K562 (cell line): ENCODE data around the gene AIRE. TPM values are rescaled to one million over a fixed set of nuclear protein-coding genes. Genes with fewer than 3 reads are reported as not detected.

Experiments
- ATAC-seq: fragments of 200-7000 bp; cut with Tn5 transposase; 3 replicates; pipeline ENCODE4 v1.9.1; 2020; ENCODE audit warnings: moderate library complexity
- BruUV-seq: library from RNA; stranded (reverse); fragments of 400-500 nt; replicated peaks from 2 replicates; lab custom pipeline; 2021; lab: Mats Ljungman, UMichigan
- CTCF ChIA-PET: fragments of 300-600 bp; formaldehyde crosslinking; extraction: SDS; loops from one replicate; lab custom pipeline; 2021; ENCODE audit warnings: low intra/inter-chr PET ratio; lab: Yijun Ruan, JAX
- POLR2A ChIA-PET: fragments of 300-600, 350-650 bp; sonication (Branson Sonifier 250); formaldehyde crosslinking; extraction: SDS; loops from one replicate; lab custom pipeline; 2021; ENCODE audit warnings: antibody characterized with exemption, inconsistent platforms; lab: Yijun Ruan, JAX
- DNase-seq, 4 experiments: peaks; one replicate each; pipeline versions ENCODE4 v3.0.0 to v3.0.0-alpha.2; 2011 to 2018; ENCODE audit warnings: low spot score in 3 of 4, mixed read lengths in 3 of 4; ENCODE audit errors: extremely low read depth in 1 of 4
- FAIRE-seq: peaks from 2 replicates; lab custom pipeline; 2011; peaks lifted over from hg19 to GRCh38; lab: Jason Lieb, UNC
- H2AFZ ChIP-seq: 2 replicates; pipeline ENCODE4 v1.6.0; 2011; ENCODE audit warnings: low read depth, low read length, control low read depth, inconsistent platforms
- H3K27ac ChIP-seq: fragments of 200-600 bp; 3 replicates; pipeline ENCODE4 v1.8.0; 2011; ENCODE audit warnings: low read depth, mild to moderate bottlenecking, control low read depth, inconsistent platforms, low read length, moderate library complexity, mixed read lengths; ENCODE audit errors: extremely low read depth
- H3K27me3 ChIP-seq, 2 experiments: fragments of 300-600 bp in 1 of 2; 2 replicates in 1 of 2; 3 replicates in 1 of 2; pipeline versions ENCODE4 v1.6.0 to v1.8.0; 2011; ENCODE audit warnings: inconsistent platforms in 2 of 2, low read length in 2 of 2, mild to moderate bottlenecking in 1 of 2, mixed read lengths in 1 of 2, moderate library complexity in 1 of 2; ENCODE audit not compliant: control insufficient read depth in 2 of 2, insufficient read depth in 2 of 2
- H3K36me3 ChIP-seq: fragments of 300-600 bp; 3 replicates; pipeline ENCODE4 v1.8.0; 2011; ENCODE audit warnings: mild to moderate bottlenecking, low read length, inconsistent platforms; ENCODE audit not compliant: control insufficient read depth, insufficient read depth
- H3K4me1 ChIP-seq, 2 experiments: fragments of 200-600 bp in 1 of 2; replicated peaks in 1 of 2; 2 replicates in 1 of 2; 3 replicates in 1 of 2; pipeline versions ENCODE4 v1.5.1 to v1.8.0; 2011; ENCODE audit warnings: inconsistent platforms in 2 of 2, low read length in 2 of 2, mild to moderate bottlenecking in 1 of 2, mixed read lengths in 1 of 2, moderate library complexity in 1 of 2; ENCODE audit not compliant: control insufficient read depth in 2 of 2, insufficient read depth in 2 of 2
- H3K4me2 ChIP-seq: 2 replicates; pipeline ENCODE4 v1.6.1; 2011; ENCODE audit warnings: low read length, control low read depth, inconsistent platforms, mixed read lengths; ENCODE audit not compliant: insufficient read depth
- H3K4me3 ChIP-seq: fragments of 200-600 bp; sonication (generic), shearing (Covaris generic); 2 replicates; pipeline ENCODE4 v1.5.1; 2016; ENCODE audit warnings: control low read depth, inconsistent platforms
- H3K79me2 ChIP-seq: fragments of 200-600 bp; 3 replicates; pipeline ENCODE4 v1.8.0; 2011; ENCODE audit warnings: low read length, inconsistent platforms; ENCODE audit not compliant: control insufficient read depth, insufficient read depth
- H3K9ac ChIP-seq, 2 experiments: 2 replicates each; pipeline versions ENCODE4 v1.6.0 to v1.6.1; 2011; ENCODE audit warnings: low read depth in 2 of 2, low read length in 2 of 2, control low read depth in 1 of 2, inconsistent platforms in 1 of 2, mild to moderate bottlenecking in 1 of 2, mixed read lengths in 1 of 2; ENCODE audit not compliant: insufficient read depth in 1 of 2
- H3K9me1 ChIP-seq: one replicate; pipeline ENCODE4 v1.6.0; 2011; ENCODE audit warnings: inconsistent platforms, mild to moderate bottlenecking, low read length, moderate library complexity; ENCODE audit not compliant: control insufficient read depth, insufficient read depth
- H3K9me3 ChIP-seq: replicated peaks from 2 replicates; pipeline ENCODE4 v1.5.1; 2011; ENCODE audit warnings: low read depth, low read length, inconsistent platforms; ENCODE audit not compliant: control insufficient read depth, insufficient read depth
- H4K20me1 ChIP-seq: replicated peaks from 2 replicates; pipeline ENCODE4 v1.6.1; 2011; ENCODE audit warnings: low read length, inconsistent platforms, mixed read lengths; ENCODE audit not compliant: control insufficient read depth, insufficient read depth
- BCOR ChIP-seq: fragments of 450-650 bp; IDR thresholded peaks from 2 replicates; pipeline ENCODE4 v1.6.1; 2016
- GATA2 ChIP-seq: sonication (generic); formaldehyde crosslinking; IDR thresholded peaks from 2 replicates; pipeline ENCODE4 v1.4.0; 2020; ENCODE audit warnings: mild to moderate bottlenecking, missing genetic modification reagents
- NFXL1 ChIP-seq: fragments of 450-650 bp; formaldehyde crosslinking; IDR thresholded peaks from 2 replicates; pipeline ENCODE4 v1.4.0; 2021; ENCODE audit warnings: mild to moderate bottlenecking
- NR2C1 ChIP-seq, 2 experiments: fragments of 450-650 bp; IDR thresholded peaks; 2 replicates each; pipeline ENCODE4 v1.6.1; 2017; ENCODE audit warnings: mild to moderate bottlenecking in 2 of 2, antibody characterized with exemption in 1 of 2, inconsistent platforms in 1 of 2, missing compliant biosample characterization in 1 of 2, missing genetic modification characterization in 1 of 2
- POLR2G ChIP-seq: fragments of 200-400 bp; formaldehyde crosslinking; IDR thresholded peaks from 2 replicates; pipeline ENCODE4 v1.6.1; 2017; ENCODE audit warnings: low read depth, mild to moderate bottlenecking, antibody characterized with exemption, low read length, moderate library complexity
- WGBS: fragments of 100-300 bp; shearing (Covaris generic); methylation state at CpG from one replicate; pipeline ENCODE4 v1.1.6; 2016; ENCODE audit warnings: low coverage, mixed read lengths; ENCODE audit not compliant: insufficient coverage; ENCODE audit errors: missing lambda C conversion rate; 5-methylcytosine and 5-hydroxymethylcytosine counted together
- in situ Hi-C: fragments of 300-500 bp; cut with MboI; formaldehyde crosslinking; loops from 4 replicates; pipeline ENCODE4 v1.15.0; 2018; ENCODE audit warnings: inconsistent platforms, mixed read lengths
- intact Hi-C: fragments of 100-400 bp; cut with micrococcal nuclease; formaldehyde crosslinking; loops from 2 replicates; pipeline ENCODE4 v1.14.2; 2022
- polyA plus RNA-seq, 8 experiments: library from polyadenylated mRNA; depleted of rRNA in 4 of 8; stranded (reverse) in 5 of 8; unstranded in 3 of 8; fragments of >200 nt; fragmentation: Nextera tagmentation in 2 of 8; fragmentation: Illumina TruSeq in 1 of 8; extraction: Ambion mirVana in 2 of 8; extraction: Trizol in 1 of 8; gene quantifications; 2 replicates each; pipeline versions ENCODE4 v1.2.1 to v1.2.3, GENCODE V29; 2011 to 2014; ENCODE audit warnings: inconsistent platforms in 1 of 8, missing spikeins in 1 of 8
- total RNA-seq, 7 experiments: library from RNA; depleted of rRNA in 6 of 7; stranded (reverse); fragments of >200 nt in 6 of 7; fragmentation: Illumina TruSeq in 2 of 7; extraction: Trizol in 2 of 7; gene quantifications; 2 replicates each; pipeline versions ENCODE4 v1.2.1 to v1.2.3, GENCODE V29; 2011 to 2021; ENCODE audit warnings: low replicate concordance in 1 of 7
- TF ChIP-seq, protein P1 (sequence below): IDR thresholded peaks from 2 replicates; pipeline ENCODE4 v1.6.1; 2011; ENCODE audit warnings: borderline replicate concordance, low read depth, mild to moderate bottlenecking, moderate library complexity, low read length; ENCODE audit not compliant: insufficient read depth, poor library complexity, severe bottlenecking
- TF ChIP-seq, protein P2 (sequence below), 2 experiments: fragments of 450-650 bp; IDR thresholded peaks; 2 replicates each; pipeline ENCODE4 v1.6.1; 2016; ENCODE audit warnings: mild to moderate bottlenecking in 2 of 2, borderline replicate concordance in 1 of 2, low read depth in 1 of 2, moderate library complexity in 1 of 2
- TF ChIP-seq, protein P3 (sequence below): sonication (generic); formaldehyde crosslinking; IDR thresholded peaks from 2 replicates; pipeline ENCODE4 v1.9.0; 2022; ENCODE audit warnings: mild to moderate bottlenecking, missing genetic modification reagents

The AIRE gene
- total and polyA plus RNA-seq, 9 of the 15 experiments (the other 6 are each of a cell fraction or from before 2014, with no cell fraction given) = 0.01 TPM; not detected in 8

DNA sequence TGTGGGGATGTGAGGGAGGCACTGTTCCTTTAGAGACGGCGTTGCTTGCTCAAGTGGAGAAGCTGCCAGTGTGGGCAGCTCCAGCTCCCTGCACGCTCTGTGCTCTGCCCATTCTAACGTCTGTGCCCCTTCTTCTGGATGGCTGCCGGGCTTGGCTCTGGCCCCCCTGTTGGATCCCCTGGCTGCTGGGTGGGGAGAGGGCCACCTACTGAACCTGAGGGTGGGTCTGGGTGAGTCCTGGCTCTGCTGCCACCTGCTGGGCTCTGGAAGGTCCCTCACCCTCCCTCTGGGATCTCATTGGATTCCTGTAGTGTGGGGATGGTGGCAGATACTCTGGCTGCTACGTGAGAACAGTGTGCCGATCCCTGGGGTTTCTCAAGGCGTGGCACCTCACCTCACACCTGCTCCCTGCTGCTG is 19.2 kb downstream of the AIRE start:
- CTCF ChIA-PET = interaction anchor here (0.7 kb wide), 1 partner anchor 183 kb away, joined by 3 read pairs; no protein-coding TSS in a partner anchor
- H2AFZ ChIP-seq = no peak overlapping the region
- FAIRE-seq (peak; percentile 82), ATAC-seq (peak; percentile 77), DNase-seq (peak; percentile 63 to 75 (median 68))
- peaks cover 37% of the 10 kb centered on the region; the same call in 2 of the 3 replicates for H3K36me3 ChIP-seq
- no peak overlapping the region for H3K4me2 ChIP-seq
- 63% methylated on average over 8 of the region's 8 CpGs for WGBS
- peak overlapping the region in 1 of 2 experiments; percentile 75; a peak in 2 of 4 replicates for H3K9ac ChIP-seq
- BruUV-seq = no TSS peak
- no peaks in the 10 kb centered on the region for H3K9me3 ChIP-seq
- H3K9me1 ChIP-seq = peaks cover 11% of the 10 kb centered on the region
- H3K27me3 ChIP-seq = no peaks in the 10 kb centered on the region
- peaks cover 44% of the 10 kb centered on the region for H4K20me1 ChIP-seq
- intact Hi-C loops (no loop called here), in situ Hi-C loops (no loop called here)
- POLR2A ChIA-PET = interaction anchor here (1.2 kb wide), 1 partner anchor 14 kb away, joined by 3 read pairs; no protein-coding TSS in a partner anchor
- peaks cover 6 to 73% of the 10 kb centered on the region in 2 experiments for H3K4me1 ChIP-seq
- H3K79me2 ChIP-seq = peaks cover 51% of the 10 kb centered on the region
- no peak overlapping the region for H3K27ac ChIP-seq
- H3K4me3 ChIP-seq = no peak overlapping the region
- TF ChIP-seq BCOR (no peak), NFXL1 (no peak), POLR2G (0 out of 2 replicates have a peak, but pooled peaks have one; percentile 42), NR2C1 (IDR thresholded peaks at IDR 0.05) (no peak), NR2C1 (tag; IDR thresholded peaks at IDR 0.05) (no peak), GATA2 (CRISPR knock-in tag) (no peak)
- TF ChIP-seq, protein P1, sequence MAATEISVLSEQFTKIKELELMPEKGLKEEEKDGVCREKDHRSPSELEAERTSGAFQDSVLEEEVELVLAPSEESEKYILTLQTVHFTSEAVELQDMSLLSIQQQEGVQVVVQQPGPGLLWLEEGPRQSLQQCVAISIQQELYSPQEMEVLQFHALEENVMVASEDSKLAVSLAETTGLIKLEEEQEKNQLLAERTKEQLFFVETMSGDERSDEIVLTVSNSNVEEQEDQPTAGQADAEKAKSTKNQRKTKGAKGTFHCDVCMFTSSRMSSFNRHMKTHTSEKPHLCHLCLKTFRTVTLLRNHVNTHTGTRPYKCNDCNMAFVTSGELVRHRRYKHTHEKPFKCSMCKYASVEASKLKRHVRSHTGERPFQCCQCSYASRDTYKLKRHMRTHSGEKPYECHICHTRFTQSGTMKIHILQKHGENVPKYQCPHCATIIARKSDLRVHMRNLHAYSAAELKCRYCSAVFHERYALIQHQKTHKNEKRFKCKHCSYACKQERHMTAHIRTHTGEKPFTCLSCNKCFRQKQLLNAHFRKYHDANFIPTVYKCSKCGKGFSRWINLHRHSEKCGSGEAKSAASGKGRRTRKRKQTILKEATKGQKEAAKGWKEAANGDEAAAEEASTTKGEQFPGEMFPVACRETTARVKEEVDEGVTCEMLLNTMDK = peak; percentile 49
- TF ChIP-seq, protein P2, sequence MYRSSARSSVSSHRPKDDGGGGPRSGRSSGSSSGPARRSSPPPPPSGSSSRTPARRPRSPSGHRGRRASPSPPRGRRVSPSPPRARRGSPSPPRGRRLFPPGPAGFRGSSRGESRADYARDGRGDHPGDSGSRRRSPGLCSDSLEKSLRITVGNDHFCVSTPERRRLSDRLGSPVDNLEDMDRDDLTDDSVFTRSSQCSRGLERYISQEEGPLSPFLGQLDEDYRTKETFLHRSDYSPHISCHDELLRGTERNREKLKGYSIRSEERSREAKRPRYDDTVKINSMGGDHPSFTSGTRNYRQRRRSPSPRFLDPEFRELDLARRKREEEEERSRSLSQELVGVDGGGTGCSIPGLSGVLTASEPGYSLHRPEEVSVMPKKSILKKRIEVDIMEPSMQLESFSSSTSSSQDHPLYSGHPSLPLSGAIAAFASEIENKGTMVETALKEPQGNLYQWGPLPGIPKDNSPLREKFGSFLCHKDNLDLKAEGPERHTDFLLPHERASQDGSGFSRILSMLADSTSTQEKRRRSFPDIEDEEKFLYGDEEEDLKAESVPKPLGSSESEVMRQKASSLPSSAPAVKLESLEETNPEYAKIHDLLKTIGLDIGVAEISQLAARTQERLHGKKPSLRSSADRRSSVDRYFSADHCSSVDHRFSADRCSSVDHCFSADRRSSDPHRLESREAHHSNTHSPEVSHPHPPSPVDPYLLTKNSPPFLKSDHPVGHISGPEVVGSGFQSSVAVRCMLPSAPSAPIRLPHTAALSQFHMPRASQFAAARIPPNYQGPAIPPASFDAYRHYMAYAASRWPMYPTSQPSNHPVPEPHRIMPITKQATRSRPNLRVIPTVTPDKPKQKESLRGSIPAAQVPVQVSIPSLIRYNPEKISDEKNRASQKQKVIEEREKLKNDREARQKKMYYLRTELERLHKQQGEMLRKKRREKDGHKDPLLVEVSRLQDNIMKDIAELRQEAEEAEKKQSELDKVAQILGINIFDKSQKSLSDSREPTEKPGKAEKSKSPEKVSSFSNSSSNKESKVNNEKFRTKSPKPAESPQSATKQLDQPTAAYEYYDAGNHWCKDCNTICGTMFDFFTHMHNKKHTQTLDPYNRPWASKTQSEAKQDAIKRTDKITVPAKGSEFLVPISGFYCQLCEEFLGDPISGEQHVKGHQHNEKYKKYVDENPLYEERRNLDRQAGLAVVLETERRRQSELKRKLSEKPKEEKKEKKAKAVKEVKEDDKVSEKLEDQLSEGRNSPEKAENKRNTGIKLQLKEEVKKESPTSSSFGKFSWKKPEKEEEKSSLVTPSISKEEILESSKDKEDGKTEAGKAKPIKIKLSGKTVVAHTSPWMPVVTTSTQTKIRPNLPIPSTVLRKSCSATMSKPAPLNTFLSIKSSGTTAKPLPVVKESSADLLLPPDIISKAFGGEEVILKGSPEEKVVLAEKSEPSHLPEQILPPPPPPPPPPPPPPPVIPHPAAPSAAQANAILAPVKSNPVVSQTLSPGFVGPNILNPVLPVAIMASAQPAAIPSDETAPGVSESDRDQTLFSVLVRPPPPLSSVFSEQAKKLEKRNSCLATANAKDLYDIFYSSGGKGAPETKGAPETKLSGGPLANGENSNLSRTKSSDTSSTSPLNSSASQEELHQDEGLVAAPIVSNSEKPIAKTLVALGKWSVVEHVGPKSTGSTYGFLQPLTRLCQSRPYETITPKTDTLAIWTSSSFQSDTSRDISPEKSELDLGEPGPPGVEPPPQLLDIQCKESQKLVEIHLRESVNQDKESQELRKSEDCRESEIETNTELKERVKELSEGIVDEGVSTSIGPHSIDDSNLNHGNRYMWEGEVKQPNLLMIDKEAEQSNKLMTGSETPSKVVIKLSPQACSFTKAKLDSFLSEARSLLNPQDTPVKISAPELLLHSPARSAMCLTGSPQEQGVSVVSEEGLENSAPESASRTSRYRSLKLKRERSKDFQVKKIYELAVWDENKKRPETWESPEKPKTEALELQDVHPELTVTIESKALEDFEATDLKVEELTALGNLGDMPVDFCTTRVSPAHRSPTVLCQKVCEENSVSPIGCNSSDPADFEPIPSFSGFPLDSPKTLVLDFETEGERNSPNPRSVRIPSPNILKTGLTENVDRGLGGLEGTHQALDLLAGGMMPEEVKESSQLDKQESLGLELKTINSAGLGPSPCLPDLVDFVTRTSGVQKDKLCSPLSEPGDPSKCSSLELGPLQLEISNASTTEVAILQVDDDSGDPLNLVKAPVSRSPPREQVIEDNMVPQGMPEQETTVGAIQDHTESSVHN (IDR thresholded peaks at IDR 0.05; ENCODE audit: borderline replicate concordance in 1 of 2, low read depth in 1 of 2) = no peak
- TF ChIP-seq, protein P3, sequence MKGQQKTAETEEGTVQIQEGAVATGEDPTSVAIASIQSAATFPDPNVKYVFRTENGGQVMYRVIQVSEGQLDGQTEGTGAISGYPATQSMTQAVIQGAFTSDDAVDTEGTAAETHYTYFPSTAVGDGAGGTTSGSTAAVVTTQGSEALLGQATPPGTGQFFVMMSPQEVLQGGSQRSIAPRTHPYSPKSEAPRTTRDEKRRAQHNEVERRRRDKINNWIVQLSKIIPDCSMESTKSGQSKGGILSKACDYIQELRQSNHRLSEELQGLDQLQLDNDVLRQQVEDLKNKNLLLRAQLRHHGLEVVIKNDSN (CRISPR knock-in tag) = no peak
